Activated CD8-positive, alpha-beta memory T cell treated with anti-CD3 and anti-CD28 coated beads, Interleukin-2, amount 50 U/mL, for 24 hours (primary cell): ENCODE measurements around the gene PDZRN4.

Experiments used
- DNase-seq: peaks from one replicate; pipeline ENCODE4 v3.0.0-alpha.2; 2020; ENCODE audit errors: extremely low read depth

PDZRN4 gene

GRCh38 chr12:41362510-41362909, 174.4 kb downstream of the PDZRN4 start:
- DNase-seq: no peak

- DNase-seq: no peak
These were observed 174.8 kb downstream of the PDZRN4 start for GRCh38 chr12:41362931-41363330.

DNA sequence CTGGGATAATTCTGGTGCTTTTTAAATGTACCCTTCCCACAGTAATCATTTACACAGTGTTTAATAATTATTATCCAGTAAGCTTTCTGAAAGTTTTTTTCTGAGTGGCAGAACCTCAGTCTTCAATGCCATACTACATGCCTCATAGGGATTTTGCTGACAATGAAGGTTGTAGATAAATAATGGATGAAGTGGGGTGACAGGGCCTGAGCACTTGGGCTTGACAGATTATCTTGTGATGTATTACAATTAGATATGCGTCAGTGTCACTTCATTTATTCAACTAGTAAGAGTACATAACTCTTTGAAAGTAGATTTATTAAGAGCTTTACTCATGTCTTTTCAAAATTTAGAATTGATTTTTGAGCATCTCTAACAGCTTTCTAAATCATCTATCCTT, 176.1 kb downstream of the PDZRN4 start:
- no peak for DNase-seq

DNA sequence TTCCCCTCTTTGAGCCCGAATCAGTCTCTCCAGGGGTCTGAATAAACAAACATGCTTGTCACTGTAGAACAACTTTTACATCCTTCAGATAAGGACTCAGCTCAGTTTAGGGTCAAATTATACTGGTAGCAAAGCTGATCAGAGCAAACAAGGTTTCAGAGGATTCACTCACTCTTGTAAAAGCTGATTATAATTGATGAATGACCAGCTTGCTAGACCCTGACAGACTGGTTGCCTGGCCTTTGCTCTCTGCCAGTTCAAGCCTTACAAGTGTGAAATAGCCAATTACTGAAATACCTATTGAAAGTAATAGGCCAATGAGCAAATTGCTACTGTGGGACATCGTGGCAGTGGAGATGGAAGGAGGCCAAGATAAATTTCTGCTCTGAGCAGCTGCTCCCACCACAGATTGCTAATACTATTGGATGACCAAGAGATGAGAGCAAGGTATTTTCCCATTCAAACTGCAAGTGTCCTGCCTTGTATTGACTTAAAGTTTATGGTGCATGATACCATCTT, 177.6 kb downstream of the PDZRN4 start:
- DNase-seq: no peak

- DNase-seq: no peak
These were observed 179.7 kb downstream of the PDZRN4 start for GRCh38 chr12:41367726-41368405.

GRCh38 chr12:41380878-41381277, 192.8 kb downstream of the PDZRN4 start:
- DNase-seq: no peak

- DNase-seq: no peak
These were observed 214.7 kb downstream of the PDZRN4 start for GRCh38 chr12:41402801-41403200.

DNA sequence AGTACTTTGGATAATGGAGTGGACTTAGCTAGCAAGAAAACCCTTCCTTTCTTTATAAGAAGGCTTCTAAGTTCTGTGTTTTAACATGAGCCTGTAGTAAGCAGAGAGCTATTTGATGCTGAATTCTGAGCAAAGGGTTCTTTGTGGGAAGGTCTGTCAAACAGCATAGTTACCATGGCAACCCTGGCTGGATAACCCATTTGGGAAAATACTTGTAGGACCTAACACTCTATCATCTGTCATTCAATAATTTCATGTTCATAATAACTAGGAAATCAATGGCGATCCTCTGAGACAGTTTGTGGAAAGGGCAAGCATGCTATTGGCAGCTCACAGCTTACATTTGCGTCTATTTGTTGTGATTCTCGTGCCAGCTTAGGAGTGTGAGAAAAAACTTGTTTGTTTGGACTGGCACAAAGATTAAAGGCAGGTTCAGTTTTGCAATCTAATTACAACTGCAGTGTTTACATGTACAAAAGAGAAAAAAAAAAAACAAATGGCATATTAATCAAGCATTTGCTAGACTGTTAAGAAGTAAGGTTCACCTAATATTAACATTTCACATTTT, 219.2 kb downstream of the PDZRN4 start:
- DNase-seq: no peak

DNA sequence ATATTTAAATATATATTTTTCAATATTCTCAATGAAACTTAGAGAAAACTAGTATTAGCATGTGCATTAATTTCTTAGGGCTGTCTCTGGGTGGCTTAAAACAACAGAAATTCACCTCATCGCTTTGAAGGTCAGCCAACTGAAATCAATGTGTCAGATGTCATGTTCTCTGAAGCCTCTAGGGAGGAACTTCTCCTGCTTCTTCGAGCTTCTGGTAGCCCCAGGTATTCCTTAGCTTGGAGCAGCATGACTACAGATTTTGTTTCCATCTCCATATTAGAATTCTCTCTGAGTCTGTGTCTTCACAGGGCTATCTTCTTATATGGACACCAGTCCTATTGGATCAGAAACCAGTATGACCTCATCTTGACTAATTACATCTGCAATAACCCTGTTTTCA, 221.5 kb downstream of the PDZRN4 start:
- DNase-seq: no peak

DNA sequence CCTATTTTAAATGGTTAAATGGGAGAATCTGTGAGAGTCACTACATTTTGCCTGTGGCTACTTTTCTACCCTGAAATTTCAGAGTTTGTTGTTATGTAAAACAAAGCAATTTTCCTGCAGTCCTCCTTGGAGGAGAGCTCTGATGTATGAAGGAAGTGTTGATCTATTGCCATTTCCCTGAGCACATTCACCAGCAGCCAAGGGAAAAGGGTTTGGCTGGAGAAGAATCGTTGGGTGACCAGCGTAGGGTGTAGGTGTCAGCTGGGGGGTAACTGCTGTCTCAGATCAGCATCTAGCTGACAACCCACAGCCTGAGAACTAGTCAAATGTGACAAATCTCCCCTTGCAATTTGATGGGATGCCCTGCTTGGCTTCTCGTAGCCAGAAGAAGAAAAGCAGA, 230.5 kb downstream of the PDZRN4 start:
- DNase-seq: no peak

DNA sequence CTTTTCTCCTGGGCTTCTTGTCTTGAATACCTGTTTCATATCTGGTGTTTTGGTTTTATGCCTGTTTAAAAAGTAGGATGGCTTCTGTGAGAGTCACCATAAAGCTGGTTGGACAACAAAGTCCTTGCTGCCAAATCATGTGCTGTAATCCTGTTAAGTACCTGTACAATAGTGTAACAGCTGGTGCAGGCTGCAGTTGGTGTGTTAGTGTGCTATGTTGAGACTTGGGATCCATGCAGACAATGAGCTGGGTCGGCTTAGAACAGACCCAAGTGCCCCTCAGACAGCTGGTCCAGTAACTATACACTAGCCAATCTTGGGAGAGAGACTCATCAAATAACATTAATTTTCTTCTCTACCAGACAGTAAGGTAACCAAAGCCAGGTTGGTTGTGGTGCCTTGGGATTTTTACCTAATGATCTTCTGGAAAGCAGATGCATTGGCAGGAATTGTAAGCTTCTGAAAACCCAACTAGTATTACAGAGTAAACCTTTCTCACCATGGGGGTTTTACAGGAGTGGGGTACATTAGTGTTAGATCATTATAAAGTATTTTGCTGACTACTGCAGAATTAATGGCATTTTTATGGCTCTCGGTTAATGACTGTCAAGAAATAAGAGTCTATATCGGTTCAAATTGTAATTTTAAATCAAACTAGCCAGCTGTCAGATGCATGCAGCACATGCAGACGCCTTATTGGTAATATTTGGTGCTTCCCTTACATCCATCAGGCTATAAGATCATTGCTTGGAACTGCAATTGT, 231.2 kb downstream of the PDZRN4 start:
- DNase-seq: no peak

DNA sequence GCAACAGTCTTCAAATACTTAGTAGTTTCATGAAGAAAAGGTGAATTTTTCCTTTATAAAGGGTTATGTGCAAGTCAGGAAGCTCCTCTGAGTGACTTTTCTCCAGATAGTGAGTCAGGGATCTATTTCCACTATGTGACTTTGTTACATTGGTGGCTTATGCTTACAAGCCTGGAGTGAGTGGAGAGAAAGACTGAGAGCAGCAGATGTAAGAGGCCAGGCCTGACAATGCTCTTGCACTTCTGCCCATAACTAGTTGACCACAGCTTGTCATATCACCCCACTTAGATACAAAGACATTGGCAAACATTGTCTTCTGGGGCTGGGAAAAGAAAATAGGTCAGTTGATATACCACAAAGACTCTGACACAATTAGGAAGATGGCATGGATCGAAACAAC, 236.5 kb downstream of the PDZRN4 start:
- DNase-seq: no peak

DNA sequence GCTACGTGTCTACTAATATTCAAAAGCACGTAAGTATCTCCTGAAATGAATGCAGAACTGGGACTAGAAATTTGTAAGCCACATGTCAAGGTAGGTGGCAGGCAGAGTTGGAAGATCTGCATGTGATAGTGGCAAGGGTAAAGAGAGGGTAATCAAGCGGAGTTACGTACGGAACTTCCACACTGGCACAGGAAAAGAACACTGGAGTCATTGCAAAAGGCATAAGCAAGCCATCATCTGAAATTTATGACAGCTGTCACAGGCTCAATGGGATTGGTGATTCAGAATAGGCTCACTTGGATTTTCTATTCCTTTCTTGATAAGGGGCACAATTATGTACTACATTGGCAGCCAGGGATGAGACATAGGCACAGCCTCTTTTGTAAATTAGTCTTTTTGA, 245.3 kb downstream of the PDZRN4 start:
- DNase-seq: no peak

- DNase-seq: no peak
These were observed 248.0 kb downstream of the PDZRN4 start for GRCh38 chr12:41436076-41436475.

- DNase-seq: no peak
These were observed 249.4 kb downstream of the PDZRN4 start for GRCh38 chr12:41437563-41437962.

- DNase-seq: no peak
These were observed 250.9 kb downstream of the PDZRN4 start for GRCh38 chr12:41438854-41439541.

GRCh38 chr12:41439801-41440200, 251.7 kb downstream of the PDZRN4 start:
- no peak for DNase-seq

DNA sequence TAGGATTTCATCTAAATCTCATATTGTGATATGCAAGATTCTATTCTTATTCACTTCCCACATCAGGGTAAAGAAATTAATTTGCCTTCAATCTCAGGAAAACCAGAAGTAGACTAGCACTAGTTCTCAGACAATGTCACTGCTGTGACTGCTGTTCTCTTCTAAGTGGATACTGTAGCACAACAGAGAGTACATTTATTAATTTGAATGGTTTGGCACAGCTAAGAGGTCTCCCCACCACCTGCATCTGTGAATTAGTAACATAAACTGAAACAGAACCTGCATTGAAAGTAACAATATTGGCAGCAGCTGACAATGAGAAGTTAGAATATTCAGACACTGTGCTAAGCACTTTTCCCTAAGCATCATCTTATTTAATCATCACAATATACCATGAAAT, 253.1 kb downstream of the PDZRN4 start:
- DNase-seq: no peak

GRCh38 chr12:41442896-41443295, 254.8 kb downstream of the PDZRN4 start:
- DNase-seq: no peak

- no peak for DNase-seq
These were observed 255.6 kb downstream of the PDZRN4 start for GRCh38 chr12:41443690-41444089.

DNA sequence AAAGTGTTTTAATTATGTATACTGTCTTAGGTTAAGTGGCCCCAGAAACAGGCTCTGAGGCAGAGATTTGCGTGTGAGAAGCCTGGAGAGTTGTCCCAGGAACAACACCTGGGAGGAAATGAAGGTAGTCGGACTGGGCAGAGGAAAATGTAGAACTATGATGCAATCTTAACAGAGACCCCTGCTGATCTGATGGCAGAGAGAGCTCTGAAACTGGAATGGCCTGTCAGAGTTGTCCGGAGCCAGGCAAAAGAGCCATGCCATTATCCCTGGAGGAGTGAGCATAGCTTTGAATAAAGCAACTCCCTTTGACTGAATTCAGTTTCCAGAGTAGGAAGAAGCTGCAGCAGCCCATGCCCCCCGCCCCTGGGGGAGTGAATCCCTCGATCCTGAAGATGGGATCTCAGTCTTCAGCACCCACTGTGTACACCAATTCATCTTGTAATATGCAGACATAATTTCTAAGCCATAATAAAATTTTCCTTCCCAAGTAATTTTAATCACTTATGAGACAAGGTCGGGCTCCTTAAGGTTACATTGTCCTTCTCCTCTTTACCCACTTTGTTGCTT, 264.8 kb downstream of the PDZRN4 start:
- no peak for DNase-seq

DNA sequence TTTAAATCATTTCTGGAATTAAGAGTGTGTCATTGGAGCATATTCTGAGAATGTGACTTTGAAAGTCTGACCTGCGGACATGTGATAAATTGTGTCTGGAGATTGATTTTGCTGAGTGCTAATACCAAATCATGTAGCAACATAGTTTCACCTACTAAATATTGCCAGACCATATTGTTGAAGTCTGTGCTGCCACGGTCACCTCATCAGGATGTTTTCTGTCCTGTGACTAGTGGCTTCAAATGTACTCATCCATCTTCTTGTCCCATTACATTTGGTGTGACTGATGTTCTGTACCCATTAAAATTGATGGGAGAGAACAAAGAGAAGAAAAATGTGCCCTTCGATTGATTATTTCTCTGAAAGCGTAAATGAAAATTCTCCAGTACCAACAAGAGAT, 265.3 kb downstream of the PDZRN4 start:
- DNase-seq: no peak
